ENCODE measurements around the gene ANKS6.

ANKS6 gene

DNA sequence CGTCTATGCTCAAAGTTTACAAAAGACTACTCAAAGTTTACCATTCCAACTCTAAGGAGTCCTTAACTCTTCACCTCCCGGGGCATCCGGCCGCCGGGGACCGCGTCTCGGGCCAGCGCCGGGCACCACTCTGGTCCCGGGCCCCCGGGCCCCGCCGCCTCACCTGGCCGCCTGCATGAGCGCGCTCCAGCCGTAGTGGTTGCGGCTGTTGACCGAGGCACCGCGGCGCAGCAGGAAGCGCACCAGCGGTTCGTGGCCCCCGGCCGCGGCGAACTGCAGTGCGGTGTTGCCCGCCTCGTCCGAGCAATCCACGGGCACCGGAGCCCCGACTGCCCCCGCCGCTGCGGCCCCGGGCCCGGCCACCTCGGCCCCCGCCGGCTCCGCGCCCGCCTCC, 388 bp downstream of the ANKS6 start:
- DNase-seq (ENCODE audit: low read depth, low spot score) = no peak
- in situ Hi-C loops (cut with HindIII; ENCODE audit: low sequenced_read_pairs) = no loop called here
- peak overlapping the region; percentile 46 for H3K4me3 ChIP-seq (ENCODE audit: low read depth, low read length)
- TF ChIP-seq, protein P1, sequence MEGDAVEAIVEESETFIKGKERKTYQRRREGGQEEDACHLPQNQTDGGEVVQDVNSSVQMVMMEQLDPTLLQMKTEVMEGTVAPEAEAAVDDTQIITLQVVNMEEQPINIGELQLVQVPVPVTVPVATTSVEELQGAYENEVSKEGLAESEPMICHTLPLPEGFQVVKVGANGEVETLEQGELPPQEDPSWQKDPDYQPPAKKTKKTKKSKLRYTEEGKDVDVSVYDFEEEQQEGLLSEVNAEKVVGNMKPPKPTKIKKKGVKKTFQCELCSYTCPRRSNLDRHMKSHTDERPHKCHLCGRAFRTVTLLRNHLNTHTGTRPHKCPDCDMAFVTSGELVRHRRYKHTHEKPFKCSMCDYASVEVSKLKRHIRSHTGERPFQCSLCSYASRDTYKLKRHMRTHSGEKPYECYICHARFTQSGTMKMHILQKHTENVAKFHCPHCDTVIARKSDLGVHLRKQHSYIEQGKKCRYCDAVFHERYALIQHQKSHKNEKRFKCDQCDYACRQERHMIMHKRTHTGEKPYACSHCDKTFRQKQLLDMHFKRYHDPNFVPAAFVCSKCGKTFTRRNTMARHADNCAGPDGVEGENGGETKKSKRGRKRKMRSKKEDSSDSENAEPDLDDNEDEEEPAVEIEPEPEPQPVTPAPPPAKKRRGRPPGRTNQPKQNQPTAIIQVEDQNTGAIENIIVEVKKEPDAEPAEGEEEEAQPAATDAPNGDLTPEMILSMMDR (IDR thresholded peaks at IDR 0.05; ENCODE audit: low read depth, low read length) = no peak

DNA sequence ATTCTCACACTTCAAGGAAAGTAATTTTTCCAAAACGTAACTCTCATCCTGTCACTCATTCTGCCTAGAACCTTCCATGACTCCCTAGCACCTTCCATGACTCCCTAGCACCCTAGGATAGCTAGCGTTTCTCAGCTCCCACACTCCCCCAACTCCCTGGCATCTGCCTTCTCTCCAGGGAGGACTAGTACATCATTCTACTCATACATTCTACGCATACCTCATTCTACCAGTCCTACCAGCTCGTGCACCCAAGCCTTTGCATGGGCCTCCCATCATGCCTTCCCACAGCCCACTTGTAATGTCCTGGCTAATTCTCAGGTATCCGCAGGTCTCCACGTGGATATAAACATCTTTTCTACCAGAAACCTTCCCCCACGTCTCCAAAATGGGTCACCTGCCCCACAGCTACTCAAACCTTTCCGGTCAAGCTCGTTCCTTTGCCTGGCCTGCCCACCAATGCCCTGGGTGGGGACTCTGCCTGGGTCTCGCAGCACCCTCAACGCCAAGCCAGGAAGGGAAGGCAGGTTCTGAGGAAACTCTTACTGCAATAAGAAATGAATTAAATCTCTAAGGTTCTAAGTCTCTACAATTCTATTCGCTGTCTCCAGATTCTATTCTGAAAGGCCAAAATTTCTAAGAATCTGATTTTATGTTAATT, 930 bp downstream of the ANKS6 start:
- H3K4me3 ChIP-seq (ENCODE audit: low read depth, low read length) = peak overlapping the region; percentile 46
- in situ Hi-C loops (cut with HindIII; ENCODE audit: low sequenced_read_pairs) = no loop called here
- TF ChIP-seq, protein P1 (IDR thresholded peaks at IDR 0.05; ENCODE audit: low read depth, low read length) = no peak
- DNase-seq (ENCODE audit: low read depth, low spot score) = no peak

DNA sequence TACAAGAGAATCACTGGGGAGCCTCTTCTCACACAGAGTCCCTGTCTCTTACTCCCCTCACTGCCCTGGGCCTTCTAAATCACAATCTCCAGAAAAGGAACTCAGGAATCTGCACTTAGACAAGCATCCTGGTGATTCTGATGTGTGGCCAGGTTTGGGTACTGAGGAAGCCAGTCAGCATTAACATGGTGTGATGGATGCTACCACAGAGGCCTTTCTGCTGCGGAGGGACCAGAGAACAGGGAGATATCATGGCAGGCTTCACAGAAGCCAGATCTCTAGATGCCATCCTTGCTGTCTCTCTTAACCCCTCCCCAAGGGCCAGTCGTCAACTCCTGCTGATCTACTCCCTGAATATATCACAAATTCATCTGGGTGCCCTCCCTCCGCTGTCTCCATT, 1.6 kb downstream of the ANKS6 start:
- H3K4me3 ChIP-seq (ENCODE audit: low read depth, low read length) = no peak overlapping the region
- DNase-seq (ENCODE audit: low read depth, low spot score) = no peak
- TF ChIP-seq, protein P1 (IDR thresholded peaks at IDR 0.05; ENCODE audit: low read depth, low read length) = no peak
- in situ Hi-C loops (cut with HindIII; ENCODE audit: low sequenced_read_pairs) = no loop called here

DNA sequence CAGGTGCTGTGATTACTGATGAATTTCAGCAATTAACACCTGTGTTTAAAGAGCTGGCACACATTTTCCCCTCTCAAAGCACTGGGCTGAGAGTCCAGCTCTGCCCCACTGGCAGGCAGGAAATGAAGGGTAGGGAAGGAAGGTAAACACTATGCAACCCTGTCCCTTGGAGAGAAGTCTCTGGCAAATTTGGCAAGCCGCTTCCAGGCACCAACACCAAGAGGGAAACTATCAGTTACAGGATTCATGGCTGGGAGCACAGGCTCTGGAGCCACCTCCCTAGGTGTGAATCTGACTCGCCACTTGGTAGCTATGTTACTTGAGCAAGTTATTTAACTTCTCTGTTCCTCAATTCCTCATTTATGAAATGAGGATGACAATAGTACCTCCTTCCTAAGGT, 3.3 kb downstream of the ANKS6 start:
- TF ChIP-seq, protein P1 (IDR thresholded peaks at IDR 0.05; ENCODE audit: low read depth, low read length) = no peak

DNA sequence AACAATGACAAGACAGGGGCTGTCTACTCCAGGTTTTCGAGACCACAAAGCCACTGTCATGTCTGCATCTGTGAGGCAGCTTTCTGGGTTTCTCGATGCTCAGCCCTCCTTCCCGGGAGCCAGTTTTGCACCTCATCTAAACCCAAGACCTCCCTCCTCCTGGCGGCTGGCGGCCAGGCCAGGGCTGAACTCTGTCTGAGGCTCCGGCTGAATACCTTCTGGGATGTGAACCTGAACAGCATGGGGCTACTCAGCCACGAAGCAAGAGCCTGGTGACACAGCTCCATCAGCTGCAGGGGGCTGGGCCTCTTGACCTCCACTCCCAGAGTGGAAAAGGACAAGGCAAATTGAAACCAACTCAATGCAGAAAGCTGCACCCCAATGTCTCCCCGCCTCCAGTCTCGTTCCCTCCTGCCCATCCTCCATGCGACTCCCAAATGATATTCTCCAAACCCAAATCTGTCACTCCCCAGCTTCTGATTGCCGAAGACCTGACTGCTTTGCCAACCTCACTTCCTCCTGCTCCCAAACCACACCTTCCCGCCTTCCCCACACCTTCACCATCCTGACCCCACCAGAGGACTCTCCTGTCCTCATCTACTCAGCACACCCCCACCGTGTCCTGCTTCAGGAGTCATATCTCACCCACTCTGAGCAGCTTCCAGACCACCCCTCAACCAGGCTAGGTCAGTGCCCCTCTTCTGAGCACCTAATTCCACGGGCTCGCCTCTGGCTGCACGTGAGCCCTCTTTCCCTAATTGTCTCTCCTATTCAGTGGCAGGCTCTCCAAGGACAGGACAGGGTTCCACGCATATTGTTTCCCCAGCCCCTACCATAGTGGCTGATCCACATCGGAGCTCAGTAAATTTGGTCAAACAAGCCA, 4.5 kb downstream of the ANKS6 start:
- TF ChIP-seq, protein P1 (IDR thresholded peaks at IDR 0.05; ENCODE audit: low read depth, low read length) = no peak
- in situ Hi-C loops (cut with HindIII; ENCODE audit: low sequenced_read_pairs) = no loop called here
- no peak overlapping the region for H3K4me3 ChIP-seq (ENCODE audit: low read depth, low read length)
- DNase-seq (ENCODE audit: low read depth, low spot score) = peak; percentile 23

More for the DNA sequence above, 3.3 kb downstream of the ANKS6 start:
- no peak for DNase-seq (ENCODE audit: low read depth, low spot score)
- in situ Hi-C loops (cut with HindIII; ENCODE audit: low sequenced_read_pairs) = no loop called here
- no peak overlapping the region for H3K4me3 ChIP-seq (ENCODE audit: low read depth, low read length)

DNA sequence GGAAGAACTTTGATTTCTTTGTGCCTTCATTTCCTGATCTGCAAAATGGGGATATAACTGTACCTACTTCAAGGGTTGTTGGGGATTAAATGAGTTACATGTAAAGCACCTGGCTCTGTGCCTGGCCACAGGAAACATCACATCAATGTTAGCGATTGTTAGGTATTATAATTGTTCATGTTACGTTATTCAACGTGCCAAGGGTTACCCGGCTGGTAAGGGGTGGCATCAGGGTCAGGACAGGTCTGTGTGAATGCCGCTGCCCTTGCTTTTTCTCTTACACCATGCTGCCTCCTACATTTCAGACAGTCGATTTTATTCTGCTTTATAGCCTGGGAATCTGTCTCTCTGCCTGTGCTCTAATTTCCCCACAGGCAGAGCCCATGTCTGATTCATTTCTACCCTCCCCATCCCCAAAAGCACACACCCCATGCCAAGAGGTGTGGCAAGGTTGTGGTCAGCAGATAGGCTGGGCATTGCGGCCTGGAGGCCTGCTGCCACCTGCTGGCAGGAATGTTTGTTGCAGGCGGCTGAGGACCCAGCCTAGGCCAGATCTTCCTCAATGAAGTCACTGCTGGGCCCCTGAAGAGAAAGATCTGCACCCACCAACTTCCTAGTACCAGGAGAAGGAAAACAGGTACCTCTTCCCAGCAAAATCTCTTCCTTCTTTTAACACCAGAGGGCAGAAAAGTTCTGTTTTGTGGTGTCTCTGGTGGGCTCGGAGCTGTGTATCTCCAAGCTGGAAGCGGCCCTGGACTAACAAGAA, 5.3 kb downstream of the ANKS6 start:
- in situ Hi-C loops (cut with HindIII; ENCODE audit: low sequenced_read_pairs) = no loop called here
- peak; percentile 92 for DNase-seq (ENCODE audit: low read depth, low spot score)
- H3K4me3 ChIP-seq (ENCODE audit: low read depth, low read length) = no peak overlapping the region
- TF ChIP-seq, protein P1 (IDR thresholded peaks at IDR 0.05; ENCODE audit: low read depth, low read length) = peak; percentile 92
